GM21381 (cell line): ENCODE data around the gene PRRG3.
"Not testable (repeated sequence)": the region's sequence is repeated elsewhere in the genome, so short reads cannot be mapped to it uniquely, and the experiment has no call there.

Experiments used
- ATAC-seq: cut with Tn5 transposase; IDR thresholded peaks from one replicate; pipeline ENCODE4 v1.9.1; 2021; ENCODE audit warnings: mild to moderate bottlenecking, moderate library complexity; ENCODE audit not compliant: unreplicated experiment

The PRRG3 gene

GRCh38 chrX:151694661-151695582 is at the start of gene PRRG3:
Gene PRRG3 (plus strand): TSS chrX:151695458. CDS start chrX:151698815, 3,357 bp downstream.
- no peak for ATAC-seq

GRCh38 chrX:151675121-151675746 is 20.0 kb upstream of the PRRG3 start:
- no peak for ATAC-seq

DNA sequence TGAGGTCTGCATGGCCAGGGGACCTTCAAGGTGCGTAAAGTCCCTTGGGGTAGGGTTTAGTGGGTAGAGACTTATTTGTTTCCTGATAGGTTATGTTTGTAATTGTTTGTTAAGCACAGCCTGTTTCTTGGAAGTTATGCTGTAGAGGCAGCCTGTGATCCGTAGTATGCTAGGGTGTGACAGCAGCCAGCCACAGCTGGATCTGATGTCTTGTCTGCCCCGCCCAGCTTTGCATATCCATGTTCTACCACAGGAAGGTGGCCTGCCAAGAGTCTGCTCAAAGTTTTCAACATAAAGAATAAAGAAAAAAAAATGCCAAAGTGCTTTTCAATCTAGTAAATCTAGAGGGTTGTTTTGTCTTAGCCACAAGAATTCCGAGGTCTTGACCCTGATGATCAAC is 19.1 kb upstream of the PRRG3 start:
- ATAC-seq = no peak

GRCh38 chrX:151679798-151680402 is 15.4 kb upstream of the PRRG3 start:
- no peak for ATAC-seq

DNA sequence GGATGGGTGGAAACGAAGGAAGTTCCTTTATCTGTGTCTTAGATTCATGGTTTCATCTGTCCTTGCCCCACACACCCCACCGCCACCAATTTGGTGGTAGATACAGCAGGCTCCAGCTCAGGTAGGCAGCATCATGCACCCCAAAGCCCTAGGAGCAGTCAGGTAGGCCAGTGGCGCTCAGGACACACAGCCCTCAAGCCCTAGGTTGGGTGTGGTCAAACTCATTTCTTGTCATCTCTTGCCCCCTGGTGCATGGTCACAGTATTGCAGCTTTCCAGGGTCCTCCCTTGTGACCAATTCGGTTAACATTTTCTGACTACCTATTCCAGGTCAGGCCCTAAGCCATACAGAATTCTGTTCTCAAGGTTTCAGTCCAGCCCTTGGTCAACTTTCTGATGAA is 14.5 kb upstream of the PRRG3 start:
- no peak for ATAC-seq

DNA sequence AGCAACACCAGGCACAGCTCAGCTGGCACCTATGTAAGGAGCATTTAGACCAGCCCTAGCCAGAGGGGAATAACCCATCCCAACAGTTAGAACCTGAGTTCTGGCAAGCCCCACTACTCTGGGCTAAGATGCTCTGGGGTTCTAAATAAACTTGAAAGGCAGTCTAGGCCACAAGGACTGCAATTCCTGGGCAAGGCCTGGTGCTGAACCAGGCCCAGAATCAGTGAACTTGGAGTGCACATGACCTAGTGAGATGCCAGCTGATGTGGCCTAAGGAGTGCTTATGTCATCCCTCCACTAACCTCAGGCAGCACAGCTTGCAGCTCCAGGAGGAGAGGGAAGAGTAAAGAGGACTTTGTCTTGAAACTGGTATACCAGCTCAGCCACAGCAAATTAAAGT is 7.6 kb upstream of the PRRG3 start:
- no peak for ATAC-seq

- no peak for ATAC-seq
These were observed 6.6 kb upstream of the PRRG3 start for GRCh38 chrX:151688695-151689094.

- no peak for ATAC-seq
These were observed 2.4 kb upstream of the PRRG3 start for GRCh38 chrX:151692825-151693224.

GRCh38 chrX:151694121-151694520 is 1.1 kb upstream of the PRRG3 start:
- no peak for ATAC-seq

- ATAC-seq = no peak
These were observed 504 bp downstream of the PRRG3 start for GRCh38 chrX:151695583-151696340.

GRCh38 chrX:151697082-151697481 is 1.8 kb downstream of the PRRG3 start:
- not testable (repeated sequence) for ATAC-seq

GRCh38 chrX:151697522-151697921 is 2.3 kb downstream of the PRRG3 start:
- ATAC-seq = no peak

DNA sequence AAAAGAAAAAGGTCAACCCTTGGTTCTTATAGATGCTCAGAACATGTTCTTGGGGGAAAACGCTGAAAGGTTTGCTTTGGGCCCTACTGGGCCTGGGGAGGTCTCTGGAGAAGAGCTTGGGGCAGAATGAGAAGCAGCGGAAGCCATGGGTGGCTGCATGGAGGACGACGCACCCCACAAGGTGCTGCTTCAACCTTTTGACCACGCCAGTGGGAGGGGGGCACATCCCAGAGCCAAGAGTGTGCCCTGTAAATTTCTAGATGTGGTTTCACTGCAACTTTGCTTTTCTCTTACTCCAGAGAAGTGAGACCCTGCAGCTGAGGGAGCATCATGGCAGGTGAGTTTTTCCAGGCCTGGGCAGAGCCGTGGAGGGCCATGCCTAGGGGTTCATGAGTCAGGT is 3.2 kb downstream of the PRRG3 start:
- no peak for ATAC-seq

- ATAC-seq = no peak
These were observed 4.5 kb downstream of the PRRG3 start for GRCh38 chrX:151699746-151700145.

- no peak for ATAC-seq
These were observed 5.3 kb downstream of the PRRG3 start for GRCh38 chrX:151700581-151700980.

GRCh38 chrX:151701071-151701470 is 5.8 kb downstream of the PRRG3 start:
- no peak for ATAC-seq

DNA sequence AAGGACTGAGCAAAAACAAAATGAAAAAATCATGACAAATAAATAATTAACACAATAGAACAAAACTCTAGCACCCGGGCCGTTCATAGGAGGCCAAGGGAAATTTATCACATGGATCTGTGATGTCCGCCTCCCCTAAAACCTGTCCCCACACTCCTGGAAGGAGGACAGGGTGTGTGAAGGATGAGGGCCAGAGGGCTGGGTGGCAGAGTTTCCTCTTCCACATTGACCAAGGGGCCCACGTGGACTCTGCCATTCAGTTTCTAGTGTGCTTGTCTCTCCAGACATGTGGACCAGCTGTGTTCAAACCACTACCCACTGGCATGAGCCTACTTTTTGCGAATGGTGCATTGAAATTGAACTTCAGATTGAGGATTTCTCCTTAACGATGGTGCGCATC is 6.3 kb downstream of the PRRG3 start:
- no peak for ATAC-seq

DNA sequence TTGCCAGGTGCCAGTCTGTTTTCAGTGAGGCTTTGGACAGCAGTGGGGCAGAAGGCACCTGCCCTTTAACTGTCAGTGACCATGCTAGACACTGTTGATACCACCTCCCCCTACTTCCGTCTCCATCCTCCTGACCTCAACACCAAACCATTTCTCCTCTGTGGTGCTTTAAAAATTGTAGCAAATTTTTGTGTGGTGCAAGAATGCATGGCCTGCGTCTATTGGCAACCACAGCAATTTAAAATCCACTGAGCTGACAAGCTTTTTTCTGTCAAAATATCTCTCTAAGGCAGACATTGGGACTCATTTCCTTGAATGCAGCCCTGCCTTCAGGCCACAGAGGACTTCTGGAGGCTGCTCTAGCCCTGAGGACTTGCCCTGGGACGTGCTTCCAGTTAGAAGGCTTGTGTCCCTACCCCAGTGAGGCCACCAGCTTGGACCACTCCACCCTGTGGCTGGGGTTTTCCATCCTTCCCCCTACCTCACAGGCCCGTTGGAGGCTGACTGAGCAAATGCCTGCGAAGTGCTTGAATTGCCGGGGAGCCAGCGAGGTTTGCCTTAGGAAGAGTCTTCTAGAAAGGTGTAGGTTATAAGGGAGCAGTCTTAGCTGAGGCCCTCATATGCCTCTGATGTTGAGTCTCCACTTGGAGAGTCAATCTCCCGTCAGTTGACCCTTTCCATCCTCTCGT is 6.9 kb downstream of the PRRG3 start:
- ATAC-seq = no peak

- no peak for ATAC-seq
These were observed 7.6 kb downstream of the PRRG3 start for GRCh38 chrX:151702741-151703340.

DNA sequence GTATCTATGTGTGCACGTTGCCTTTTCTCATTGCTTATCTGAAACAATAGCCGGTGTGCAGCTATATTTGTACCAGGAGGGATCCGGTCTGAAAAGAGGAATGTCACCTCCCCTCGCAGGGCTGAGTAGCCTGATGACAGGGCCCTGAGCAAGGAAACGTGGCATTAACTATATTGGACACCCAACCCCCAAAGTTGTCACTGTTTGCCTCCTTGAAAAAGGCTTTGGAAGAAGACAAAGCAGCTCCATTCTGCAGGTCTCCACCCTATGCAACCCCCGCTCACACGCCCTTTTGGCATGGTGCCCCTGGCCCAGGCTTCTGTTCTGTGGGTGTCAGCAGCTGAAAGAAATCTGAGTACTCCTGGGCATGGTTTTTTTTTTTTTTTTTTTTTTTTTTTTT is 8.2 kb downstream of the PRRG3 start:
- no peak for ATAC-seq
